Measurements from ENCODE around the gene SUN1. TPM values are rescaled to one million over a fixed set of nuclear protein-coding genes. Genes with fewer than 3 reads are reported as not detected.

Gene SUN1
- total and polyA plus RNA-seq, 9 of the 15 experiments (the other 6 are each of a cell fraction or from before 2014, with no cell fraction given): 36.8 to 132 (median 62.3) TPM

- FAIRE-seq (no peak), DNase-seq (ENCODE audit: extremely low read depth in 1 of 4, low spot score in 3 of 4) (no peak), ATAC-seq (no peak)
- Histone ChIP-seq H3K9ac (ENCODE audit: insufficient read depth in 1 of 2, low read depth in 2 of 2, low read length in 2 of 2) (no peak overlapping the region), H3K4me1 (replicated peaks in 1 of 2; ENCODE audit: control insufficient read depth in 2 of 2, insufficient read depth in 2 of 2, low read length in 2 of 2) (peaks cover 3 to 50% of the 10 kb centered on the region in 2 experiments), H3K79me2 (ENCODE audit: control insufficient read depth, insufficient read depth, low read length) (no peaks in the 10 kb centered on the region), H4K20me1 (replicated peaks; ENCODE audit: control insufficient read depth, insufficient read depth, low read length) (no peaks in the 10 kb centered on the region), H3K4me2 (ENCODE audit: insufficient read depth, low read length) (no peak overlapping the region), H3K36me3 (ENCODE audit: control insufficient read depth, insufficient read depth, low read length) (no peaks in the 10 kb centered on the region), H3K9me3 (replicated peaks; ENCODE audit: control insufficient read depth, insufficient read depth, low read depth, low read length) (no peaks in the 10 kb centered on the region), H3K9me1 (ENCODE audit: control insufficient read depth, insufficient read depth, low read length) (no peaks in the 10 kb centered on the region), H3K27me3 (ENCODE audit: control insufficient read depth in 2 of 2, insufficient read depth in 2 of 2, low read length in 2 of 2) (peaks cover 8 to 39% of the 10 kb centered on the region in 2 experiments; a peak in 4 of 5 replicates), H2AFZ (ENCODE audit: low read depth, low read length) (no peak overlapping the region), H3K27ac (ENCODE audit: extremely low read depth, low read depth, low read length) (no peak overlapping the region), H3K4me3 (no peak overlapping the region)
- in situ Hi-C loops (cut with MboI) (no loop called here), intact Hi-C loops (cut with micrococcal nuclease) (no loop called here)
- no TSS peak for BruUV-seq (replicated peaks)
- ChIA-PET POLR2A (no interaction called here), CTCF (ENCODE audit: low intra/inter-chr PET ratio) (no interaction called here)
- TF ChIP-seq RFX1 (IDR thresholded peaks at IDR 0.05) (no peak), ZNF347 (CRISPR knock-in tag; IDR thresholded peaks at IDR 0.05; ENCODE audit: low read depth) (no peak), RBM34 (IDR thresholded peaks at IDR 0.05; ENCODE audit: borderline replicate concordance, insufficient read depth, low read length) (no peak), THRA (IDR thresholded peaks at IDR 0.05) (no peak), XRCC3 (IDR thresholded peaks at IDR 0.05) (no peak), ZNF644 (tag; IDR thresholded peaks at IDR 0.05; ENCODE audit: low read depth) (no peak), PTTG1 (tag; IDR thresholded peaks at IDR 0.05; ENCODE audit: low read depth) (no peak), ZFP36 (IDR thresholded peaks at IDR 0.05; ENCODE audit: low read depth, low read length, partially characterized antibody) (no peak)
- 20% methylated on average over 8 of the region's 9 CpGs for WGBS (ENCODE audit: insufficient coverage, low coverage, missing lambda C conversion rate)
These were observed 85.8 kb downstream of the SUN1 start for GRCh38 chr7:918118-918425.
